HuH-7.5 (cell line): Measurements from ENCODE around the gene PTGDS.

Experiments used
- DNase-seq: peaks from one replicate; pipeline ENCODE4 v3.0.0; 2011; ENCODE audit warnings: low spot score

Gene PTGDS

GRCh38 chr9:136957901-136958300, 19.4 kb upstream of the PTGDS start:
- DNase-seq = no peak

DNA sequence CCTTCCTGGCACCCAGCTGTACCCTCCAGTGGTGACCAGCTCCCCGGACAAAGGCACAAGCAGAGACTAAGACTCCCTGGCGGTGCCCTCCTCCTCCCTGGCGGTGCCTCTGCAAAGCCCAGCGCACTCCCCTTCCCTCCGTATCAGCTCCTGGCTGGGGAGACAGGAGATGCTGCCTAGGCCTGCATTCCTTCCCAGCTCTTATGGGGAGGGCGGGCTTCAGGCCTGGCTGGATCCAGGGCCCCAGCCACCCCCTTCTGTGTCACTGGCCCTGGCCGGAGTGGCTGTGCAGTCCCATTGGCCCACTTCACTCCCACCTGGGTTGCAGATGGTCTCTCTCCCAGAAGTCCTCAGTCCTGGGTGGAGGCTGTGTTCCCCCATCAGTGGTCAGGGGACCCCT, 18.8 kb upstream of the PTGDS start:
- DNase-seq = no peak

DNA sequence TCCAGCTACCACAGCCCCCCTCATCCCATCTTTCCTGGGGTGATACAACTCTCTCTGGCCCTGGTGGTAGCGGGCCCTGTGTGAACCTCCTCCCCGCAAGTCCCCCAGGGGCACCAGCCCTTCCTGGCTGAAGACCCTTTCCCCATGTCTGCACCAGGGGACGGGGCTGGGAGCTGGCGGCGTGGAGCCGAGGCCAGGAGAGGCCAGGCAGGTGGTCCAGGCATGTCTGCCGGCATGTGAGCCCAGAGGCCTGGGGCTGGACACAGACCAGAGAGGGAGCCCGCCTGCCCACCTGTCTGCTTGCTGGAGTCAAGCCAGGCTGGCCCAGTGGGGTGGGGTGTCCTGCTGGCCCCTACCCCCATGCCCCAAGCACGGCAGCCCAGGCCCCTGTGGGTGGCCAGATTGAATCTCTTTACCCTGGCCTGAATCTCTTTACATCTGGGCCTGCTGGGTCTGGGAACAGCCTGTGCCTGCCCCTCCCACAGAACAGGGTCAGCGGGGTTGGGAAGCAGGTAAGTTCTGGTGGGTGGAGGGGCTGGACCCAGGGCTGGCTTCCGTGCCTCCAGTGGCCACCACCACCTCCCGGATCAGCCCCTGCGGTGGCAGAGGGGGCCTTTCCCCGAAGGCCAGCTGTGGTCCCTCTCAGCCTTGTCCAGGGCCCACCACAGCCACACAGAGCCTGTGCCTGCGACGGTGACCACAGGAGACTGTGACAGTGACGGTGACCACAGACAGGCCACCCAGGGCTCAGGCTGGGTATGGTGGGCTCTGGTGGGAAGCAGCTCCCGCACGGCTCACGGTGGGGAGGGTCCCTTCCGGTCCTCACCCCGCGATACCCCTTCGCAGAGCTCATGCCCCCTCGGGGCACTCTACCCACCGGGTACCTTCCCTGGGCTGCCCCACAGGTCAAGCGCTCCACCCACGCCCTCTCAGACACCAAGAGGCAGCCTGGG, 18.1 kb upstream of the PTGDS start:
- DNase-seq = no peak

- no peak for DNase-seq
These were observed 16.9 kb upstream of the PTGDS start for GRCh38 chr9:136960212-136960937.

GRCh38 chr9:136960938-136961275, 16.4 kb upstream of the PTGDS start:
- DNase-seq = no peak

GRCh38 chr9:136961279-136962065, 15.8 kb upstream of the PTGDS start:
- no peak for DNase-seq

GRCh38 chr9:136962163-136962562, 15.1 kb upstream of the PTGDS start:
- no peak for DNase-seq

DNA sequence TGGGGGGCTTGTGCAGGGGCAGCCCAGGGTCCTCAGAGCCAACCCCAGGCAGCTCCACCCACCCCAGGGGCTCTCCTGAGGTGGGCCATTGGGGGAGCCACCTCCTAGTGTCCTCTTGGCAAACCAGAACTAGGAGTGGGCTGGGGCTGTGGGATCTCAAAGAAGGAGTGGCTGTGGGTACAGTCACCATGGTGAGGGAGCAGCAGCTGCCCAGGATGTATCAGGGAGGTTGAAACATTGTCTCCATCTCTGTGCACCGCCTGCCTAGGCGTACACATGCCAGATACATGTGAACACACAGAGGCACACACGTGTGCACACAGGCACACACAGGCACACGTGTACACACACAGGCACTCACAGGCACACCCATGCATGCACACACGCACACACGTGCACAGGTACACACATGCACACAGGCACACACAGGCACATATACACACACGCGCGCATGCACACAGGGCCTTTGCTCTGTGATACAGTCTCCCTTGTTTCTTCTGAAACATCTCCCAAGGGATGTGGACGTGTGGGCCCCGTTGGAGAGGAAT, 14.5 kb upstream of the PTGDS start:
- DNase-seq = no peak

DNA sequence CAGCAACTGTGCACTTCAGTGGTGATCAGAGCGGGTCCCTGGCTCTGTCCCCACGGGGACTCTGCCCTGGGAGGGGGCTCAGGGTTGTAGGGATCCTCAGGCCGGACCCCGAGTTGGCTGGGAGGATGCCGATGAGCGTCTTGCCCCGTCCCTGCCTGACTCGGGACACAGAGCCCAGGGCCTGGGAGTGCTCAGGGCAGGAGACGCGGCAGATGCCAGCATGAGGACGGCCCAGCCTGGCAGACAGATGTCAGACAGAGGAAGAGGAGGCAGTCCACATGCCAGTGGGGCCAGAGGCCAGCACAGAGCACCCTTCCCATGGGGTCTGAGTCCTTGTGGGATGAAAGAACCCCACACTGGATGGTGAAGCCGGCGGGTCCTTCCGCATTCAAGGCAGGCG, 14.0 kb upstream of the PTGDS start:
- no peak for DNase-seq

DNA sequence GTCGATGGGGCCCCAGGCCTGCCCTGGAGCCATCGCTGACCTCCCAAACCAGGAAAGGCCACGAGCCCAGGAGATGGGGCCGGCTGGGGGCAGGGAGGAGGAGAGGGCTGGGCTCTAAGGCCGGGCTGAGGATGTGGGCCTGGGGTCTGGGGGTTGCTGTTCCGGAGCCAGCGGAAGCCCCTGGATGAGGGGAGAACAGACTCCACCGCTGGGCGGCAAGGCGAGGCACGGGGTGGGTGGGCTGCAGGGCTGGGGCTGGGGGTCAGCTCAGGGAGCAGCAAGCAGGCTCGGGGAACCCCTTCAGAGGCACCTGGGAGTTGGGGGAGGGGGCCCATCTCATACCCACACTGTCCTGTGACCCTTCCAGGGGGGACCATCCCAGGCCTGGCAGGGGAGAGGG, 13.6 kb upstream of the PTGDS start:
- DNase-seq = no peak

- DNase-seq = no peak
These were observed 13.1 kb upstream of the PTGDS start for GRCh38 chr9:136964171-136964689.

DNA sequence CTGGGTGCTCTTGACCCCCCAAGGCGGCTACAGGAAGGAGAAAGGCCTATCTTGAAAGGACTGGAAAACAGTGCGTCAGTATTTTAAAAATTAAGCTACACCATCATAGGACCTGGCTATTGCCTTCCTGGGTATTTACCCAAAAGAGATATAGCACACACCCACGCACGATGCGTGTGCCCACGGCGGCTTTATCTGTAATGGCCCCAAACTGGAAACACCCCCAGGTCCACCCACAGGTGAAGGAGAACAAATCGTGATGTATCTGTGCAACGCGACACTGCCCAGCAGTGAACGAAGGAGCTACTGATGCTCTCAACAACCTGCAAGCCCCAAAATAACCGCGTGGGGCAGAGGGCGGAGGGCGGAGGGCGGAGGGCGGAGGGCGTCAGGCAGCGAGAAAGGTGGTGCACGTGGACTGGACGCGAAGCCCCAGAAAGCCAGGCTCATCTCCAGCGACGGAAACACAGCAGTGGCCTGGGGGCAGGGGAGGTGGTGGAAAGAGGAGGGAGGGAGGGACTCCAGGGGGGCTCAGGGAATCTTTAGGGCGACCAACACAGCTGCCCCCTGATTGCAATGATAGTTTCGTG, 12.4 kb upstream of the PTGDS start:
- no peak for DNase-seq

DNA sequence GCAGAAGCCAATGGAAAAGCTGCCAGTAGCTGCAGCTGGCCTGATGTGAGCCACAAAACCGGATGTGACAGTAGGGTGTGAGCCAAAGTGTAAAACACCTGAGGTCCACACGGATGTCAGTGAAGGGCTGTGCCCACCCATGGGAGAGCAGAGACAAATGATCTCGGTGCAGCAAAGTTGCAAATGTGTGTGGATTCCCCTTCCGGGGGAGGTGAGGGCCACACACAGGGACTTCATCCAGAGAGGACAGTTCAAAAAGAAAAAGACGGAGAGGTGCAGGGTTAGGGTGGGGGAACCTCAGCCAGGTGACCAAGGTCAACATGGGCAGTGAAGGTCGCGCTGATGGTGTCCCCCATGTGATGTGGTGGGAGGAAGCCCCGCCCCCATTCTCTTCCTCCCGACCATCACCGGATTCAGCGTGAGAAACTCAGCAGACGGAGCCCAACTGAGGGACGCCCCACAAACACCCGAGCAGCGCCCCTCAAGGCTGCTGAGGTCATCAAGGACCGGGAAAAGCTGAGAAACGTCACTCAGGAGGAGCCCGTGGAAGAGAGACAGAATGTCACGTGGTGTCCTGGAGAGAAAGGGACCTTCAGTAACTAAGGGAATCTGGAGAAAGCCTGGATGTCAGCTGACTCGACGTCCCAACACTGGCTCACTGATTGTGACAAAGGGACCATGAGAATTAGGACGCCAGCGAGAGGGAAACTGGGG, 11.4 kb upstream of the PTGDS start:
- no peak for DNase-seq

DNA sequence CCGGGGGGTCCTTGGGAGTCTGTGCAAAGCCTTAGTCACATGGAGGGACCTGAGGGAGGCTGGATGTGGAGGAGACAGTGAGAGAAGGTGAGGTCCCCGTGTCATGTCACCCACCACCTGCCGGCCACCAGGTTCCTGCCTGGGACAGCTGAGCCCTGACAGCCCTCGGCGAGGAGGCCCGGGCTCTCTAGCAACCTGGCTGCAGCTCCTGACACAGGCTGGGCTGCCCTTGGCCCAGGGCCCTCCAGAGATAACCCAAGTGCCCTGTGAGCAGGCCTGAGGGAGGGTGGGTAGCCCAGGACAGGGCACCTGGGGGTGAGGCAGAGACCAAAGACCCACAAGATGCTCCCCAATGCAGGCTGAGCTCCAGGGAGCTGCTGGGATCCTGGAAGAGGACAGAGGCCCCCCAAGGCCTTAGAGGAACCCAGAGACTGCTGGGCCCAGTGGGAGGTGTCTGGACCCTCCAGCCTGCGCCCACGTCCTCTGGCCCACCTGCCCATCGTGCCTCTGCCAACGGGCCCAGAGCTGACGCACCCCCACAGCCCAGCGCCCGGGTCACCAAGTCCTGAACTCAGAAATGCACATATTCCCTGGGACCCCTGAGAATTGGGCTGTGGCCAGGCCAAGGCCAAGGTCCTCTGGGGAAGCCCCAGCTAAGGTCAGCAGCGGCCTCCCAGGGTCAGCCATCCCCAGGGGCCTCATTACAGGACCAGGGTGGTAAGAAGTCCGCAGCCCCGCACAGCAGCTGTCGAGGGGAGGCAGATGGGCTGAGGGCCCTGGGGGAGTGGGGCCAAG, 8.8 kb upstream of the PTGDS start:
- DNase-seq = no peak

GRCh38 chr9:136969150-136969549, 8.2 kb upstream of the PTGDS start:
- DNase-seq = no peak

DNA sequence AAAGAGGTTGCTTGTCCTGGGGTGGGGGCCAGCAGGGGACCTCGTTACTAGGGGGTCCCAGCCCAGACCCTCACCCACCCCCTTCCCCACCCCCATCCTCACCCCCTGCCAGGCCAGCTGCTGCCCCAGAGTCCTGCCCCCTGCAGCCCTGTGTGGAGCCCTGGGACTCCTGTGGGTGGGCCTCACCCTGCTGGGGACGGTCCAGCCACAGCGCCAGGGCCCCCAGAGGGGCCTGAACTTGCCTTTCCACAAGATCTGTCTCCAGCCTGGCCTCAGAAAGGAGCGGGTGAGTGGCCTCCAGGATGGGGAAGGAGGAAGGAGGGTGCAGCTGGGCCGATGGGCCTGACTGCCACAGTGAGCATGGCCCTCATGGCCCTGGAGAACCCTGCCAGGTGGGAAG, 7.5 kb upstream of the PTGDS start:
- DNase-seq = no peak

DNA sequence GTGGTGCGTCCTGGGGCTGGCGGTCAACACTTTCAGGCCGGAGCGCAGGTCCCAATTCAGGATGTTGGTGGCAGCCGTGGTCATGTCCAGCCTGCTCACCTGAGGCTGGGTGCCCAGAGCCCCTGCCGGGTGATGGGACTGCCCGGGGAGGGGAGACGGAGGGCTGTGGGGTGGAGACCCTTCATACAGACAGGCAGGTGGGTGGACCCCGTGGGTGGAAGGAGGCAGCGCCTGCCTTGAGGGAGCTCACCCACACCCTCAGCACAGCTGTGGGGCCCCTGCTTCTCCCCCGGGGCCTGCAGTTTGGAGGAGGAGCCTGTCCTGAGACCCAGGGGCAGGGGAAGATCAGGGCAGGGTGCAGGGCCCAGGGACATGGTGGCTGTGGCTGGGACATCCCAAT, 6.9 kb upstream of the PTGDS start:
- no peak for DNase-seq

DNA sequence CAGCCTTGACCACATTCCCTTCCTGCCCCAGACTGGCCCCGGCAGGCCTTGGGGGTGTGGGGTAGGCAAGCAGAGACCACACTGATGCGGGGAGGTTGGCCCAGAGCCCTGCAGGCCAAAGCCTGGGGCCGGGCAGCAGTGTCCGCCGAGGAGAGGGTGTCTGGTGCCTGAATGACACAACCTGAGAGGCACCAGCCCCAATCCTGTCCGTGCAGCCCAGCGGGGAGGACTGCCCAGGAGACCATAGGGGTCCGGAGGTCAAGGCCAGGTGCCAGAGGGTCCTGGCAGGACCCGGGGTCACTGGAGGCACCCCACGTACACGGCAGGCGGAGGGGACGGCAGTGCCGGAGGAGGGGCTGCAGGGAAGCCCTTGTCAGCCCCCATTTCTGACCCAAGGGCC, 5.6 kb upstream of the PTGDS start:
- no peak for DNase-seq

DNA sequence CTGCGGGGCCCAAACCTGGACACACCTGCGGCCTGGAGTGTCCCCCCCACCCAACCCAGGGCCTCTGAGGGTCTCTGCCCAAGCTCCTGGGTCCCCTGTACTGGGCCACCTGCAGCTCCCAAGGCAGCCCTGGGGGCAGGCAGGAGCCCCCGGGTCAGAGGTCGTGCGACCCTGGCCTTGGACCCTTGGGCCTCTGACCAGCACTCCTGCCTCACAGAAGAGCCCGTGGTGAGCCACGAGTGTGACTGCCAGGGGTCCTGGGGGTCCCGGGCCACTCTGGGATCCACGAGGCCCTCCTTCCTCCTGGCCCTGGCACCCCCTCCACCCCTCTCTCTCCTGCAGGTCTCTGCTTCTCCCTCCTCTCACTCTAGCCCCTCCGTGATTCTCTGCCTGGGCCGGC, 5.0 kb upstream of the PTGDS start:
- no peak for DNase-seq

DNA sequence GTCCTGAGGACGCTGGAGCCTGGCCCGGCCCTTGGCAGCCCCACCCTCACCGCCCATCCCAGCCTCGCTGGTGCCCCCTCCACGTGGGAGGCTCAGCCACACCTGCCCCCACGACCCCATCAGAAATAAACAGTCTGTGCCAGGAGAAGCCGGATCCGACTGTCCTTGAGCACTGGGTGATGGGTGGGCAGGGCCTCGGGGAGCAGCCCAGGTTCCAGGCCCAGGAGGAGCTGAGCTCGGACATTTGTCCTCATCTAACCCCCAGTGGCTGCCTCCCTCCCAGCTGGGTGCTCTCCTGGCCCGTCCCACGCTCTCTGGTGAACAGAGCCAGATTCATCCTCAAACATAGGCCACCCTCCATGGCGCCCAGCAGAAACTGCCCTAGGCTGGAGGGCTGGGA, 4.6 kb upstream of the PTGDS start:
- no peak for DNase-seq
